HCT116 (cell line): Measurements from ENCODE around the gene POLK. TPM values are rescaled to one million over a fixed set of nuclear protein-coding genes. Genes with fewer than 3 reads are reported as not detected.

Experiments
- ATAC-seq: fragments of 200-7000 bp; cut with Tn5 transposase; 2 replicates; pipeline ENCODE4 v1.9.1; 2020; ENCODE audit warnings: mild to moderate bottlenecking, moderate library complexity
- BruUV-seq: library from RNA; stranded (reverse); fragments of 400-500 nt; replicated peaks from 2 replicates; lab custom pipeline; 2021; lab: Mats Ljungman, UMichigan
- CTCF ChIA-PET: fragments of 300-600 bp; sonication (Branson Sonifier 250); formaldehyde crosslinking; loops from one replicate; lab custom pipeline; 2021; ENCODE audit warnings: antibody characterized with exemption; lab: Charles Lee
- POLR2A ChIA-PET: fragments of 300-600, 350-600 bp; sonication (Branson Sonifier 250); formaldehyde crosslinking; loops from one replicate; lab custom pipeline; 2021; ENCODE audit warnings: antibody characterized with exemption; lab: Charles Lee
- RAD21 ChIA-PET, 2 experiments: fragments of 300-600 bp; sonication (Branson Sonifier 250); formaldehyde crosslinking; loops; one replicate each; lab custom pipeline; 2023; ENCODE audit warnings: low total read pairs in 2 of 2; ENCODE audit not compliant: uncharacterized antibody in 2 of 2, unreplicated experiment in 2 of 2, low non-redundant PET in 1 of 2; lab: Charles Lee
- DNase-seq: peaks from one replicate; pipeline ENCODE4 v3.0.0-alpha.2; 2010; ENCODE audit warnings: low read depth, low spot score
- H2AFZ ChIP-seq: fragments of 200-600 bp; shearing (Covaris generic), sonication (generic); 2 replicates; pipeline ENCODE4 v1.6.1; 2017; ENCODE audit warnings: low read depth, mixed run types, mixed read lengths, antibody characterized with exemption, low read length; ENCODE audit not compliant: poor library complexity, severe bottlenecking
- H3K27ac ChIP-seq: 2 replicates; pipeline ENCODE4 v1.5.1; 2012; ENCODE audit warnings: low read depth, low read length
- H3K27me3 ChIP-seq: fragments of 200-600 bp; sonication (generic); 2 replicates; pipeline ENCODE4 v1.6.1; 2016; ENCODE audit warnings: mixed run types, low read length, mixed read lengths; ENCODE audit not compliant: insufficient read depth
- H3K36me3 ChIP-seq, 2 experiments: fragments of 200-500 bp in 1 of 2; fragments of 200-600 bp in 1 of 2; sonication (Bioruptor generic) in 1 of 2; sonication (generic) in 1 of 2; 2 replicates each; pipeline versions ENCODE4 v1.5.1 to v1.6.1; 2014 to 2016; ENCODE audit warnings: low read length in 2 of 2, inconsistent platforms in 1 of 2, mixed read lengths in 1 of 2, mixed run types in 1 of 2; ENCODE audit not compliant: insufficient read depth in 2 of 2, control insufficient read depth in 1 of 2
- H3K4me1 ChIP-seq, 2 experiments: fragments of 200-600 bp in 1 of 2; sonication (generic) in 1 of 2; 2 replicates each; pipeline versions ENCODE4 v1.5.1 to v1.6.1; 2012 to 2017; ENCODE audit warnings: low read length in 2 of 2, inconsistent platforms in 1 of 2, mild to moderate bottlenecking in 1 of 2, mixed read lengths in 1 of 2, mixed run types in 1 of 2, moderate library complexity in 1 of 2; ENCODE audit not compliant: insufficient read depth in 2 of 2, control insufficient read depth in 1 of 2
- H3K4me2 ChIP-seq: fragments of 200-600 bp; sonication (generic); 2 replicates; pipeline ENCODE4 v1.6.1; 2017; ENCODE audit warnings: mixed run types, low read length, mixed read lengths
- H3K4me3 ChIP-seq, 2 experiments: fragments of 200-600 bp in 1 of 2; sonication (generic) in 1 of 2; replicated peaks in 1 of 2; 2 replicates each; pipeline ENCODE4 v1.5.1; 2011 to 2016; ENCODE audit warnings: low read length in 2 of 2, control low read depth in 1 of 2, low read depth in 1 of 2, mild to moderate bottlenecking in 1 of 2, mixed read lengths in 1 of 2, mixed run types in 1 of 2
- H3K79me2 ChIP-seq: fragments of 200-600 bp; sonication (generic); 2 replicates; pipeline ENCODE4 v1.6.1; 2017; ENCODE audit warnings: mild to moderate bottlenecking, mixed run types, low read length, moderate library complexity, mixed read lengths; ENCODE audit not compliant: insufficient read depth
- H3K9ac ChIP-seq: fragments of 200-600 bp; sonication (generic); 2 replicates; pipeline ENCODE4 v1.6.1; 2016; ENCODE audit warnings: low read length, mixed read lengths
- H3K9me2 ChIP-seq: fragments of 200-600 bp; sonication (generic), shearing (Covaris generic); 2 replicates; pipeline ENCODE4 v1.6.1; 2017; ENCODE audit warnings: mixed run types, mild to moderate bottlenecking, moderate library complexity; ENCODE audit not compliant: insufficient read depth
- H3K9me3 ChIP-seq, 2 experiments: fragments of 200-500 bp in 1 of 2; fragments of 200-600 bp in 1 of 2; sonication (Bioruptor generic) in 1 of 2; sonication (generic) in 1 of 2; 2 replicates each; pipeline ENCODE4 v1.6.1; 2014 to 2017; ENCODE audit warnings: low read length in 2 of 2, mixed read lengths in 2 of 2, inconsistent platforms in 1 of 2, low read depth in 1 of 2, mild to moderate bottlenecking in 1 of 2, mixed run types in 1 of 2, moderate library complexity in 1 of 2; ENCODE audit not compliant: control insufficient read depth in 1 of 2, insufficient read depth in 1 of 2
- H4K20me1 ChIP-seq: fragments of 200-600 bp; sonication (generic), shearing (Covaris generic); 2 replicates; pipeline ENCODE4 v1.6.1; 2017; ENCODE audit warnings: mixed run types, mild to moderate bottlenecking, moderate library complexity; ENCODE audit not compliant: insufficient read depth
- CBX3 ChIP-seq: IDR thresholded peaks from 2 replicates; pipeline ENCODE4 v1.6.1; 2012; ENCODE audit warnings: low read depth
- CEBPB ChIP-seq: IDR thresholded peaks from 2 replicates; pipeline ENCODE4 v1.6.1; 2012; ENCODE audit warnings: low read depth
- CTCF ChIP-seq, 3 experiments: fragments of 200-600 bp in 1 of 3; sonication (generic) in 1 of 3; IDR thresholded peaks in 2 of 3; conservative IDR thresholded peaks in 1 of 3; 2 replicates each; pipeline ENCODE4 v1.5.1; 2012 to 2017; ENCODE audit warnings: low read depth in 2 of 3, low read length in 2 of 3, antibody characterized with exemption in 1 of 3, borderline replicate concordance in 1 of 3, control low read depth in 1 of 3, mild to moderate bottlenecking in 1 of 3, mixed read lengths in 1 of 3, mixed run types in 1 of 3, moderate library complexity in 1 of 3; ENCODE audit not compliant: insufficient read depth in 1 of 3
- EGR1 ChIP-seq: IDR thresholded peaks from 2 replicates; pipeline ENCODE4 v1.6.1; 2012; ENCODE audit warnings: low read depth
- FOSL1 ChIP-seq: IDR thresholded peaks from 2 replicates; pipeline ENCODE4 v1.6.1; 2012; ENCODE audit warnings: low read depth
- MAX ChIP-seq: IDR thresholded peaks from 2 replicates; pipeline ENCODE4 v1.6.1; 2012
- POLR2A ChIP-seq: IDR thresholded peaks from 2 replicates; pipeline ENCODE4 v1.7.0; 2011; ENCODE audit warnings: borderline replicate concordance; ENCODE audit not compliant: insufficient read depth, insufficient read length; ENCODE audit errors: extremely low read depth
- POLR2AphosphoS5 ChIP-seq: IDR thresholded peaks from 2 replicates; pipeline ENCODE4 v1.6.1; 2011; ENCODE audit warnings: mild to moderate bottlenecking, low read depth, low read length, moderate library complexity
- RAD21 ChIP-seq: IDR thresholded peaks from 2 replicates; pipeline ENCODE4 v1.6.1; 2012; ENCODE audit warnings: low read depth, mild to moderate bottlenecking
- REST ChIP-seq: IDR thresholded peaks from 2 replicates; pipeline ENCODE4 v1.6.1; 2012; ENCODE audit warnings: low read depth
- SIN3A ChIP-seq: IDR thresholded peaks from 2 replicates; pipeline ENCODE4 v1.6.1; 2012; ENCODE audit warnings: low read depth
- SP1 ChIP-seq: IDR thresholded peaks from 2 replicates; pipeline ENCODE4 v1.6.1; 2012; ENCODE audit warnings: low read depth
- SRF ChIP-seq: IDR thresholded peaks from 2 replicates; pipeline ENCODE4 v1.6.1; 2012; ENCODE audit warnings: low read depth
- YY1 ChIP-seq: IDR thresholded peaks from 2 replicates; pipeline ENCODE4 v1.6.1; 2011; ENCODE audit warnings: low read length, low read depth, moderate library complexity, mild to moderate bottlenecking; ENCODE audit not compliant: insufficient replicate concordance; ENCODE audit errors: extremely low read depth
- ZFX ChIP-seq: fragments of 450-650 bp; IDR thresholded peaks from 2 replicates; pipeline ENCODE4 v1.6.1; 2017
- ZNF274 ChIP-seq: fragments of 200-500 bp; sonication (Bioruptor generic); IDR thresholded peaks from 2 replicates; pipeline ENCODE4 v1.6.1; 2014; ENCODE audit warnings: mild to moderate bottlenecking, low read depth, low read length, inconsistent platforms
- intact Hi-C: fragments of 100-400 bp; cut with micrococcal nuclease; formaldehyde crosslinking; loops from 2 replicates; pipeline ENCODE4 v1.10.0; 2022
- total RNA-seq: library from RNA; stranded (reverse); gene quantifications from one replicate; pipeline ENCODE4 v1.2.1, GENCODE V29; 2021; ENCODE audit not compliant: unreplicated experiment

The POLK gene
- total RNA-seq, 1 experiment from 2014 or later, result 17.3 TPM

- TF ChIP-seq POLR2A, result no peak
- TF ChIP-seq FOSL1, result no peak
- no peak for TF ChIP-seq REST
- no peak for TF ChIP-seq ZNF274
Measured at GRCh38 chr5:75639535-75640311, 128.0 kb downstream of the POLK start (continued).

GRCh38 chr5:75640395-75640794, 128.7 kb downstream of the POLK start:
- H3K27ac ChIP-seq, result no peak overlapping the region
- ChIA-PET RAD21 (no interaction called here), CTCF (no interaction called here), POLR2A (no interaction called here)
- H3K79me2 ChIP-seq, result no peaks in the 10 kb centered on the region
- intact Hi-C loops, result no loop called here
- H3K9ac ChIP-seq, result no peak overlapping the region
- peak overlapping the region; percentile 22; the same call in 1 of the 2 replicates for H3K4me2 ChIP-seq
- H3K36me3 ChIP-seq, result no peaks in the 10 kb centered on the region
- H3K4me1 ChIP-seq, result peaks cover 0 to 13% of the 10 kb centered on the region in 2 experiments; a peak in 2 of 4 replicates
- TF ChIP-seq SIN3A (no peak), CBX3 (no peak), YY1 (no peak), RAD21 (no peak), ZNF274 (no peak), CEBPB (no peak), FOSL1 (0 out of 2 replicates have a peak, but pooled peaks have one; percentile 11), MAX (no peak), ZFX (no peak), POLR2AphosphoS5 (no peak), SRF (0 out of 2 replicates have a peak, but pooled peaks have one; percentile 34), SP1 (peak; percentile 36; the same call in 1 of the 2 replicates), EGR1 (no peak), CTCF (IDR thresholded peaks at IDR 0.05 in 2 of 3, conservative IDR thresholded peaks at IDR 0.05 in 1 of 3; ENCODE audit: borderline replicate concordance in 1 of 3, insufficient read depth in 1 of 3, low read depth in 2 of 3, low read length in 2 of 3) (no peak)
- H3K4me3 ChIP-seq, result no peak overlapping the region
- ATAC-seq (peak; percentile 52; the same call in 1 of the 2 replicates), DNase-seq (peak; percentile 4)
- no peaks in the 10 kb centered on the region for H3K9me2 ChIP-seq
- BruUV-seq, result no TSS peak
- no peaks in the 10 kb centered on the region for H3K9me3 ChIP-seq
- no peaks in the 10 kb centered on the region for H3K27me3 ChIP-seq
- H2AFZ ChIP-seq, result no peak overlapping the region
- H4K20me1 ChIP-seq, result no peaks in the 10 kb centered on the region
